Fibroblast of lung (primary cell): ENCODE data around the gene RFX2.

ENCODE experiments used
- CTCF ChIP-seq, 2 donors: IDR thresholded peaks in 1 of 2; conservative IDR thresholded peaks in 1 of 2; 1 replicate in 1 of 2; 2 replicates in 1 of 2; pipeline ENCODE4 v1.5.1; 2011 to 2012; ENCODE audit warnings: low read length in 2 of 2, control low read depth in 1 of 2, inconsistent platforms in 1 of 2, low read depth in 1 of 2, mild to moderate bottlenecking in 1 of 2
- EZH2 ChIP-seq: IDR thresholded peaks from 2 replicates; pipeline ENCODE4 v1.5.1; 2012; ENCODE audit warnings: low read length, control low read depth, mild to moderate bottlenecking; ENCODE audit errors: missing control alignments

GRCh38 chr19:6006896-6007295 is 103.4 kb downstream of the RFX2 start:
- no peak for TF ChIP-seq EZH2
- TF ChIP-seq CTCF (conservative IDR thresholded peaks at IDR 0.05 in 1 of 2, IDR thresholded peaks at IDR 0.05 in 1 of 2; ENCODE audit: low read depth in 1 of 2, low read length in 2 of 2), result no peak
